Measurements from ENCODE around the gene ABCC4. TPM values are rescaled to one million over a fixed set of nuclear protein-coding genes. Genes with fewer than 3 reads are reported as not detected.
"Not testable (repeated sequence)": the region's sequence is repeated elsewhere in the genome, so short reads cannot be mapped to it uniquely, and the experiment has no call there.

Gene ABCC4
- total RNA-seq, 1 experiment from 2014 or later: 12.5 TPM

- Mint-ChIP-seq H3K27me3 (ENCODE audit: unreplicated experiment) (no peaks in the 10 kb centered on the region), H3K9me3 (ENCODE audit: low read depth, unreplicated experiment) (peaks cover 2% of the 10 kb centered on the region), H3K27ac (ENCODE audit: unreplicated experiment) (no peak overlapping the region), H3K36me3 (ENCODE audit: insufficient read depth, unreplicated experiment) (peaks cover 4% of the 10 kb centered on the region), H3K4me3 (ENCODE audit: low read depth, unreplicated experiment) (no peak overlapping the region), H3K4me1 (ENCODE audit: low read depth, unreplicated experiment) (peaks cover 44% of the 10 kb centered on the region)
- CTCF ChIA-PET: no interaction called here
- intact Hi-C loops (cut with micrococcal nuclease; ENCODE audit: unreplicated experiment): loop anchor here (10.0 kb wide), 1 partner anchor 75 kb away; no protein-coding TSS in a partner anchor
- DNase-seq: no peak
- no peak for TF ChIP-seq CTCF (IDR thresholded peaks at IDR 0.05; ENCODE audit: unreplicated experiment)
- BruUV-seq (replicated peaks): no TSS peak
Measured at GRCh38 chr13:95269756-95270155, 31.5 kb downstream of the ABCC4 start.

GRCh38 chr13:95268343-95269065 lies 32.7 kb downstream of the ABCC4 start:
- H3K27ac Mint-ChIP-seq (ENCODE audit: unreplicated experiment); H3K36me3 Mint-ChIP-seq (ENCODE audit: insufficient read depth, unreplicated experiment); intact Hi-C loops (cut with micrococcal nuclease; ENCODE audit: unreplicated experiment); BruUV-seq (replicated peaks); DNase-seq; H3K4me3 Mint-ChIP-seq (ENCODE audit: low read depth, unreplicated experiment); H3K9me3 Mint-ChIP-seq (ENCODE audit: low read depth, unreplicated experiment); H3K27me3 Mint-ChIP-seq (ENCODE audit: unreplicated experiment): not testable (repeated sequence)
- peaks cover 32% of the 10 kb centered on the region for H3K4me1 Mint-ChIP-seq (ENCODE audit: low read depth, unreplicated experiment)
- CTCF ChIA-PET: interaction anchor here (0.6 to 0.7 kb wide), 2 partner anchors 10 to 103 kb away, joined by 3 to 9 read pairs; no protein-coding TSS in a partner anchor

GRCh38 chr13:95267662-95268342 lies 33.4 kb downstream of the ABCC4 start:
- H3K27ac Mint-ChIP-seq (ENCODE audit: unreplicated experiment): peak overlapping the region; percentile 34

GRCh38 chr13:95264225-95264624 lies 37.0 kb downstream of the ABCC4 start:
- no peak for DNase-seq
- Mint-ChIP-seq H3K9me3 (ENCODE audit: low read depth, unreplicated experiment) (peaks cover 2% of the 10 kb centered on the region), H3K27ac (ENCODE audit: unreplicated experiment) (no peak overlapping the region), H3K4me3 (ENCODE audit: low read depth, unreplicated experiment) (no peak overlapping the region), H3K36me3 (ENCODE audit: insufficient read depth, unreplicated experiment) (peaks cover 4% of the 10 kb centered on the region), H3K27me3 (ENCODE audit: unreplicated experiment) (no peaks in the 10 kb centered on the region), H3K4me1 (ENCODE audit: low read depth, unreplicated experiment) (peaks cover 34% of the 10 kb centered on the region)
- CTCF ChIA-PET: no interaction called here
- BruUV-seq (replicated peaks): no TSS peak
- intact Hi-C loops (cut with micrococcal nuclease; ENCODE audit: unreplicated experiment): no loop called here
- no peak for TF ChIP-seq CTCF (IDR thresholded peaks at IDR 0.05; ENCODE audit: unreplicated experiment)

More at GRCh38 chr13:95267662-95268342, 33.4 kb downstream of the ABCC4 start:
- H3K4me3 Mint-ChIP-seq (ENCODE audit: low read depth, unreplicated experiment): peak overlapping the region; percentile 40
- peaks cover 4% of the 10 kb centered on the region for H3K36me3 Mint-ChIP-seq (ENCODE audit: insufficient read depth, unreplicated experiment)
- H3K27me3 Mint-ChIP-seq (ENCODE audit: unreplicated experiment): no peaks in the 10 kb centered on the region
- CTCF ChIA-PET: interaction anchor here (0.6 kb wide), 1 partner anchor 11 kb away, joined by 9 read pairs; no protein-coding TSS in a partner anchor
- peak; percentile 50 for DNase-seq
- intact Hi-C loops (cut with micrococcal nuclease; ENCODE audit: unreplicated experiment): no loop called here
- H3K4me1 Mint-ChIP-seq (ENCODE audit: low read depth, unreplicated experiment): peaks cover 31% of the 10 kb centered on the region
- TF ChIP-seq CTCF (IDR thresholded peaks at IDR 0.05; ENCODE audit: unreplicated experiment): no peak
- peaks cover 2% of the 10 kb centered on the region for H3K9me3 Mint-ChIP-seq (ENCODE audit: low read depth, unreplicated experiment)
- BruUV-seq (replicated peaks): no TSS peak
